HepG2 (cell line): ENCODE results near the gene JSRP1. TPM values are rescaled to one million over a fixed set of nuclear protein-coding genes. Genes with fewer than 3 reads are reported as not detected.
A peak's percentile ranks its signal among the peaks of the same experiment; 100 is the strongest.

Experiments used
- ARNT2 ChIP-seq: sonication (generic); formaldehyde crosslinking; IDR thresholded peaks from 2 replicates; pipeline ENCODE4 v1.8.0; 2022; ENCODE audit warnings: mild to moderate bottlenecking, low read depth, missing genetic modification reagents, moderate library complexity
- CBX5 ChIP-seq: sonication (generic); formaldehyde crosslinking; IDR thresholded peaks from 2 replicates; pipeline ENCODE4 v1.4.0; 2020; ENCODE audit warnings: missing genetic modification reagents, borderline replicate concordance
- MAF1 ChIP-seq: sonication (generic); formaldehyde crosslinking; IDR thresholded peaks from 2 replicates; pipeline ENCODE4 v1.5.0; 2020; ENCODE audit warnings: missing genetic modification reagents, borderline replicate concordance
- MIXL1 ChIP-seq: IDR thresholded peaks from 2 replicates; pipeline ENCODE4 v1.6.1; 2016
- REPIN1 ChIP-seq: sonication (generic); formaldehyde crosslinking; IDR thresholded peaks from 2 replicates; pipeline ENCODE4 v1.8.0; 2022; ENCODE audit warnings: missing genetic modification reagents, low read depth, mild to moderate bottlenecking, borderline replicate concordance
- SMAD1 ChIP-seq: sonication (generic); formaldehyde crosslinking; IDR thresholded peaks from 2 replicates; pipeline ENCODE4 v1.4.0; 2020; ENCODE audit warnings: missing genetic modification reagents, low read depth, mild to moderate bottlenecking, borderline replicate concordance
- THAP8 ChIP-seq: sonication (generic); formaldehyde crosslinking; IDR thresholded peaks from 2 replicates; pipeline ENCODE4 v1.5.1; 2020; ENCODE audit warnings: missing genetic modification reagents, mild to moderate bottlenecking, borderline replicate concordance
- ZNF142 ChIP-seq: sonication (generic); formaldehyde crosslinking; IDR thresholded peaks from 2 replicates; pipeline ENCODE4 v1.4.0; 2020; ENCODE audit warnings: missing genetic modification reagents
- ZNF18 ChIP-seq: sonication (generic); formaldehyde crosslinking; IDR thresholded peaks from 2 replicates; pipeline ENCODE4 v1.8.0; 2022; ENCODE audit warnings: mild to moderate bottlenecking, missing genetic modification reagents; ENCODE audit not compliant: insufficient replicate concordance
- ZNF367 ChIP-seq: sonication (generic); formaldehyde crosslinking; IDR thresholded peaks from 2 replicates; pipeline ENCODE4 v1.4.0; 2020; ENCODE audit warnings: missing genetic modification reagents, borderline replicate concordance
- ZNF562 ChIP-seq: sonication (generic); formaldehyde crosslinking; IDR thresholded peaks from 2 replicates; pipeline ENCODE4 v1.8.0; 2022; ENCODE audit warnings: missing genetic modification reagents, borderline replicate concordance
- polyA plus RNA-seq, 8 experiments: library from polyadenylated mRNA; depleted of rRNA in 3 of 8; stranded (reverse) in 7 of 8; unstranded in 1 of 8; fragments of >200 nt; fragmentation: Illumina TruSeq in 4 of 8; extraction: Trizol in 4 of 8; gene quantifications; 2 replicates each; pipeline versions ENCODE4 v1.2.1 to v1.2.3, GENCODE V29; 2011 to 2016; ENCODE audit warnings: low read depth in 4 of 8, missing spikeins in 1 of 8, mixed read lengths in 1 of 8; ENCODE audit not compliant: insufficient read depth in 1 of 8
- total RNA-seq, 5 experiments: library from RNA; depleted of rRNA; stranded (reverse); fragments of >200 nt; fragmentation: Illumina TruSeq; extraction: Trizol; gene quantifications; 2 replicates each; pipeline ENCODE4 v1.2.3, GENCODE V29; 2016; ENCODE audit warnings: low read depth in 1 of 5
- TF ChIP-seq, protein P1 (sequence below): sonication (generic); formaldehyde crosslinking; conservative IDR thresholded peaks from 2 replicates; pipeline ENCODE4 v1.8.0; 2022; ENCODE audit warnings: mild to moderate bottlenecking, moderate library complexity, missing genetic modification reagents
- TF ChIP-seq, protein P2 (sequence below): sonication (generic); formaldehyde crosslinking; IDR thresholded peaks from 2 replicates; pipeline ENCODE4 v1.9.0; 2021; ENCODE audit warnings: missing genetic modification reagents, borderline replicate concordance
- TF ChIP-seq, protein P3 (sequence below): sonication (generic); formaldehyde crosslinking; conservative IDR thresholded peaks from 2 replicates; pipeline ENCODE4 v1.4.0; 2020; ENCODE audit warnings: missing genetic modification reagents

Gene JSRP1
- total and polyA plus RNA-seq, 2 of the 13 experiments (the other 11 are each of a cell fraction or from before 2014, with no cell fraction given): 0.16 to 0.38 TPM

- TF ChIP-seq, protein P1, sequence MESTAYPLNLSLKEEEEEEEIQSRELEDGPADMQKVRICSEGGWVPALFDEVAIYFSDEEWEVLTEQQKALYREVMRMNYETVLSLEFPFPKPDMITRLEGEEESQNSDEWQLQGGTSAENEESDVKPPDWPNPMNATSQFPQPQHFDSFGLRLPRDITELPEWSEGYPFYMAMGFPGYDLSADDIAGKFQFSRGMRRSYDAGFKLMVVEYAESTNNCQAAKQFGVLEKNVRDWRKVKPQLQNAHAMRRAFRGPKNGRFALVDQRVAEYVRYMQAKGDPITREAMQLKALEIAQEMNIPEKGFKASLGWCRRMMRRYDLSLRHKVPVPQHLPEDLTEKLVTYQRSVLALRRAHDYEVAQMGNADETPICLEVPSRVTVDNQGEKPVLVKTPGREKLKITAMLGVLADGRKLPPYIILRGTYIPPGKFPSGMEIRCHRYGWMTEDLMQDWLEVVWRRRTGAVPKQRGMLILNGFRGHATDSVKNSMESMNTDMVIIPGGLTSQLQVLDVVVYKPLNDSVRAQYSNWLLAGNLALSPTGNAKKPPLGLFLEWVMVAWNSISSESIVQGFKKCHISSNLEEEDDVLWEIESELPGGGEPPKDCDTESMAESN: no peak
- TF ChIP-seq ARNT2 (no peak), ZNF367 (CRISPR knock-in tag) (no peak), SMAD1 (CRISPR knock-in tag) (no peak), ZNF142 (CRISPR knock-in tag) (no peak), THAP8 (CRISPR knock-in tag) (0 out of 2 replicates have a peak, but pooled peaks have one; percentile 20), CBX5 (CRISPR knock-in tag) (no peak), ZNF562 (CRISPR knock-in tag) (no peak), MAF1 (CRISPR knock-in tag) (no peak), MIXL1 (CRISPR knock-in tag) (no peak), ZNF18 (CRISPR knock-in tag) (no peak), REPIN1 (CRISPR knock-in tag) (no peak)
- TF ChIP-seq, protein P2, sequence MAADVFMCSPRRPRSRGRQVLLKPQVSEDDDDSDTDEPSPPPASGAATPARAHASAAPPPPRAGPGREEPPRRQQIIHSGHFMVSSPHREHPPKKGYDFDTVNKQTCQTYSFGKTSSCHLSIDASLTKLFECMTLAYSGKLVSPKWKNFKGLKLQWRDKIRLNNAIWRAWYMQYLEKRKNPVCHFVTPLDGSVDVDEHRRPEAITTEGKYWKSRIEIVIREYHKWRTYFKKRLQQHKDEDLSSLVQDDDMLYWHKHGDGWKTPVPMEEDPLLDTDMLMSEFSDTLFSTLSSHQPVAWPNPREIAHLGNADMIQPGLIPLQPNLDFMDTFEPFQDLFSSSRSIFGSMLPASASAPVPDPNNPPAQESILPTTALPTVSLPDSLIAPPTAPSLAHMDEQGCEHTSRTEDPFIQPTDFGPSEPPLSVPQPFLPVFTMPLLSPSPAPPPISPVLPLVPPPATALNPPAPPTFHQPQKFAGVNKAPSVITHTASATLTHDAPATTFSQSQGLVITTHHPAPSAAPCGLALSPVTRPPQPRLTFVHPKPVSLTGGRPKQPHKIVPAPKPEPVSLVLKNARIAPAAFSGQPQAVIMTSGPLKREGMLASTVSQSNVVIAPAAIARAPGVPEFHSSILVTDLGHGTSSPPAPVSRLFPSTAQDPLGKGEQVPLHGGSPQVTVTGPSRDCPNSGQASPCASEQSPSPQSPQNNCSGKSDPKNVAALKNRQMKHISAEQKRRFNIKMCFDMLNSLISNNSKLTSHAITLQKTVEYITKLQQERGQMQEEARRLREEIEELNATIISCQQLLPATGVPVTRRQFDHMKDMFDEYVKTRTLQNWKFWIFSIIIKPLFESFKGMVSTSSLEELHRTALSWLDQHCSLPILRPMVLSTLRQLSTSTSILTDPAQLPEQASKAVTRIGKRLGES (CRISPR knock-in tag): no peak
- TF ChIP-seq, protein P3, sequence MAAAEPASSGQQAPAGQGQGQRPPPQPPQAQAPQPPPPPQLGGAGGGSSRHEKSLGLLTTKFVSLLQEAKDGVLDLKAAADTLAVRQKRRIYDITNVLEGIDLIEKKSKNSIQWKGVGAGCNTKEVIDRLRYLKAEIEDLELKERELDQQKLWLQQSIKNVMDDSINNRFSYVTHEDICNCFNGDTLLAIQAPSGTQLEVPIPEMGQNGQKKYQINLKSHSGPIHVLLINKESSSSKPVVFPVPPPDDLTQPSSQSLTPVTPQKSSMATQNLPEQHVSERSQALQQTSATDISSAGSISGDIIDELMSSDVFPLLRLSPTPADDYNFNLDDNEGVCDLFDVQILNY (CRISPR knock-in tag): no peak
These were observed 22.4 kb upstream of the JSRP1 start (continued) for GRCh38 chr19:2278459-2279158.
